ENCODE data around the gene NR1I2.

- TF ChIP-seq CTCF (IDR thresholded peaks at IDR 0.05) = no peak
- TF ChIP-seq POLR2A (IDR thresholded peaks at IDR 0.05) = no peak
These were observed 48.1 kb upstream of the NR1I2 start for GRCh38 chr3:119733812-119734211.

Measured in adrenal gland (tissue), 5 donors.